Neural cell (in vitro differentiated cells): ENCODE data around the gene GPC3.

Experiments used
- EP300 ChIP-seq: fragments of 450-650 bp; conservative IDR thresholded peaks from 2 replicates; pipeline ENCODE4 v1.6.1; 2014; ENCODE audit warnings: antibody characterized with exemption, mild to moderate bottlenecking, moderate library complexity; ENCODE audit not compliant: poor library complexity, severe bottlenecking
- EZH2 ChIP-seq: fragments of 200-600, 300-800 bp; shearing (Covaris generic), sonication (generic); IDR thresholded peaks from 2 replicates; pipeline ENCODE4 v1.6.1; 2014; ENCODE audit warnings: antibody characterized with exemption, low read length, borderline replicate concordance, mild to moderate bottlenecking; ENCODE audit not compliant: insufficient read depth, poor library complexity, severe bottlenecking
- MXI1 ChIP-seq: fragments of 450-650 bp; conservative IDR thresholded peaks from 2 replicates; pipeline ENCODE4 v1.6.1; 2014; ENCODE audit warnings: antibody characterized with exemption, mild to moderate bottlenecking; ENCODE audit not compliant: poor library complexity, severe bottlenecking
- POLR2AphosphoS5 ChIP-seq: IDR thresholded peaks from 2 replicates; pipeline ENCODE4 v1.6.1; 2012
- SMC3 ChIP-seq: fragments of 450-650 bp; conservative IDR thresholded peaks from 2 replicates; pipeline ENCODE4 v1.6.1; 2014; ENCODE audit warnings: antibody characterized with exemption, mild to moderate bottlenecking, moderate library complexity; ENCODE audit not compliant: poor library complexity
- TAF1 ChIP-seq: IDR thresholded peaks from 2 replicates; pipeline ENCODE4 v1.6.1; 2012; ENCODE audit warnings: low read depth
- TF ChIP-seq, protein P1 (sequence below): fragments of 450-650 bp; IDR thresholded peaks from 2 replicates; pipeline ENCODE4 v1.5.1; 2014; ENCODE audit warnings: antibody characterized with exemption, mild to moderate bottlenecking, moderate library complexity; ENCODE audit not compliant: poor library complexity, severe bottlenecking

DNA sequence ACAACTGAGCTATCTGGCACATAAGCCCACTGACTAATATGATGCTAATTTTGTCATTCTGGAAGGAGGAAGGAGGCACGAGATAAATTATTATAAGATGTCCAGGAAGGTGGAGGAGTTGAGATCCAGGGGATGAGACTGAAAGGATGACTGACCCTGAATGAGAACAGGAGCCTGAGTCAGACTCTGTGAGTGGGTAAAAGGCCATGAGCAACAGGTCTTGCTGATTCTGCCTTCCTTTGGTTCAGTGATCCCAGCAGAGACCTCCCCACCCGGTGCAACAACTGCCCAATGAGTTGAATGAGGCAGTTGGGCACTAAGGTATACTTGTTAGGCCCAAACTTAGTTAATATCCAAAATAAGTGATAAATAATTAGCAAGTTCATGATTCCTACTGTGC is 332.0 kb downstream of the GPC3 start:
- TF ChIP-seq, protein P1, sequence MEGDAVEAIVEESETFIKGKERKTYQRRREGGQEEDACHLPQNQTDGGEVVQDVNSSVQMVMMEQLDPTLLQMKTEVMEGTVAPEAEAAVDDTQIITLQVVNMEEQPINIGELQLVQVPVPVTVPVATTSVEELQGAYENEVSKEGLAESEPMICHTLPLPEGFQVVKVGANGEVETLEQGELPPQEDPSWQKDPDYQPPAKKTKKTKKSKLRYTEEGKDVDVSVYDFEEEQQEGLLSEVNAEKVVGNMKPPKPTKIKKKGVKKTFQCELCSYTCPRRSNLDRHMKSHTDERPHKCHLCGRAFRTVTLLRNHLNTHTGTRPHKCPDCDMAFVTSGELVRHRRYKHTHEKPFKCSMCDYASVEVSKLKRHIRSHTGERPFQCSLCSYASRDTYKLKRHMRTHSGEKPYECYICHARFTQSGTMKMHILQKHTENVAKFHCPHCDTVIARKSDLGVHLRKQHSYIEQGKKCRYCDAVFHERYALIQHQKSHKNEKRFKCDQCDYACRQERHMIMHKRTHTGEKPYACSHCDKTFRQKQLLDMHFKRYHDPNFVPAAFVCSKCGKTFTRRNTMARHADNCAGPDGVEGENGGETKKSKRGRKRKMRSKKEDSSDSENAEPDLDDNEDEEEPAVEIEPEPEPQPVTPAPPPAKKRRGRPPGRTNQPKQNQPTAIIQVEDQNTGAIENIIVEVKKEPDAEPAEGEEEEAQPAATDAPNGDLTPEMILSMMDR, result no peak
- TF ChIP-seq EP300, result no peak
- TF ChIP-seq POLR2AphosphoS5, result no peak
- no peak for TF ChIP-seq MXI1
- no peak for TF ChIP-seq EZH2
- TF ChIP-seq TAF1, result no peak
- TF ChIP-seq SMC3, result no peak
